WTC11 (cell line): ENCODE measurements around the gene RANBP9. TPM values are rescaled to one million over a fixed set of nuclear protein-coding genes. Genes with fewer than 3 reads are reported as not detected.

Experiments
- CBFB ChIP-seq: sonication (generic); formaldehyde crosslinking; IDR thresholded peaks from 2 replicates; pipeline ENCODE4 v1.8.1; 2022; ENCODE audit warnings: mild to moderate bottlenecking, low read depth, missing genetic modification reagents
- EMX1 ChIP-seq: fragments of 250-450 bp; sonication (Bioruptor Pico); IDR thresholded peaks from 2 replicates; pipeline ENCODE4 v1.8.0; 2021; ENCODE audit warnings: mild to moderate bottlenecking
- FOXJ3 ChIP-seq: sonication (generic); formaldehyde crosslinking; IDR thresholded peaks from 2 replicates; pipeline ENCODE4 v1.9.0; 2021; ENCODE audit warnings: missing genetic modification reagents, mild to moderate bottlenecking, borderline replicate concordance
- GTF2I ChIP-seq: fragments of 250-450 bp; sonication (Bioruptor Pico); conservative IDR thresholded peaks from 2 replicates; pipeline ENCODE4 v1.4.0; 2021; ENCODE audit warnings: mild to moderate bottlenecking
- HMGA2 ChIP-seq: fragments of 250-450 bp; sonication (Bioruptor Pico); IDR thresholded peaks from 2 replicates; pipeline ENCODE4 v1.4.0; 2021; ENCODE audit warnings: mild to moderate bottlenecking, moderate library complexity
- NR2C2 ChIP-seq: sonication (generic); formaldehyde crosslinking; IDR thresholded peaks from 2 replicates; pipeline ENCODE4 v1.8.0; 2022; ENCODE audit warnings: mild to moderate bottlenecking, missing genetic modification reagents
- NR3C1 ChIP-seq: sonication (generic); formaldehyde crosslinking; conservative IDR thresholded peaks from 2 replicates; pipeline ENCODE4 v1.8.1; 2023; ENCODE audit warnings: low read depth, mild to moderate bottlenecking, missing genetic modification reagents
- OVOL2 ChIP-seq: fragments of 250-450 bp; sonication (Bioruptor Pico); IDR thresholded peaks from 2 replicates; pipeline ENCODE4 v1.9.0; 2021; ENCODE audit warnings: mild to moderate bottlenecking, borderline replicate concordance
- PRRX2 ChIP-seq: fragments of 250-450 bp; sonication (Bioruptor Pico); IDR thresholded peaks from 2 replicates; pipeline ENCODE4 v1.8.0; 2021; ENCODE audit warnings: mild to moderate bottlenecking
- SMAD3 ChIP-seq: sonication (generic); formaldehyde crosslinking; IDR thresholded peaks from 2 replicates; pipeline ENCODE4 v1.8.0; 2022; ENCODE audit warnings: missing genetic modification reagents, mild to moderate bottlenecking, borderline replicate concordance
- SOX15 ChIP-seq: fragments of 250-450 bp; sonication (Bioruptor Pico); IDR thresholded peaks from 2 replicates; pipeline ENCODE4 v1.9.0; 2021; ENCODE audit warnings: mild to moderate bottlenecking
- SP1 ChIP-seq: sonication (generic); formaldehyde crosslinking; conservative IDR thresholded peaks from 2 replicates; pipeline ENCODE4 v1.8.1; 2022; ENCODE audit warnings: missing genetic modification reagents
- ZBTB21 ChIP-seq: sonication (generic); formaldehyde crosslinking; IDR thresholded peaks from 2 replicates; pipeline ENCODE4 v1.8.1; 2023; ENCODE audit warnings: mild to moderate bottlenecking, missing genetic modification reagents, borderline replicate concordance
- ZNF232 ChIP-seq: sonication (generic); formaldehyde crosslinking; IDR thresholded peaks from 2 replicates; pipeline ENCODE4 v1.8.0; 2022; ENCODE audit warnings: mild to moderate bottlenecking, missing genetic modification reagents
- ZNF263 ChIP-seq: sonication (generic); formaldehyde crosslinking; IDR thresholded peaks from 2 replicates; pipeline ENCODE4 v1.8.1; 2022; ENCODE audit warnings: low read depth, mild to moderate bottlenecking, moderate library complexity, missing genetic modification reagents
- ZNF317 ChIP-seq: sonication (generic); formaldehyde crosslinking; IDR thresholded peaks from 2 replicates; pipeline ENCODE4 v1.8.1; 2023; ENCODE audit warnings: low read depth, mild to moderate bottlenecking, moderate library complexity, missing genetic modification reagents, borderline replicate concordance
- ZNF396 ChIP-seq: fragments of 250-450 bp; sonication (Bioruptor Pico); IDR thresholded peaks from 2 replicates; pipeline ENCODE4 v1.8.0; 2021; ENCODE audit warnings: mild to moderate bottlenecking, moderate library complexity, borderline replicate concordance
- ZNF416 ChIP-seq: fragments of 250-450 bp; sonication (Bioruptor Pico); IDR thresholded peaks from 2 replicates; pipeline ENCODE4 v1.9.0; 2021; ENCODE audit warnings: mild to moderate bottlenecking, inconsistent platforms
- total RNA-seq: library from RNA; stranded (reverse); gene quantifications from 3 replicates; pipeline ENCODE4 v1.2.3, GENCODE V29; 2021
- TF ChIP-seq, protein P1 (sequence below): sonication (generic); formaldehyde crosslinking; IDR thresholded peaks from 2 replicates; pipeline ENCODE4 v1.8.0; 2022; ENCODE audit warnings: mild to moderate bottlenecking, missing genetic modification reagents
- TF ChIP-seq, protein P2 (sequence below): sonication (generic); formaldehyde crosslinking; conservative IDR thresholded peaks from 2 replicates; pipeline ENCODE4 v1.8.1; 2022; ENCODE audit warnings: mild to moderate bottlenecking, missing genetic modification reagents
- TF ChIP-seq, protein P3 (sequence below): fragments of 250-450 bp; sonication (Bioruptor Pico); IDR thresholded peaks from 2 replicates; pipeline ENCODE4 v1.9.0; 2021; ENCODE audit warnings: moderate library complexity, mild to moderate bottlenecking, inconsistent platforms, borderline replicate concordance
- TF ChIP-seq, protein P4 (sequence below): sonication (generic); formaldehyde crosslinking; IDR thresholded peaks from 2 replicates; pipeline ENCODE4 v1.8.0; 2023; ENCODE audit warnings: mild to moderate bottlenecking, missing genetic modification reagents
- TF ChIP-seq, protein P5 (sequence below): sonication (generic); formaldehyde crosslinking; IDR thresholded peaks from 2 replicates; pipeline ENCODE4 v1.8.1; 2023; ENCODE audit warnings: mild to moderate bottlenecking, moderate library complexity, missing genetic modification reagents

The RANBP9 gene
- total RNA-seq, 1 experiment from 2014 or later, result 33.4 TPM

DNA sequence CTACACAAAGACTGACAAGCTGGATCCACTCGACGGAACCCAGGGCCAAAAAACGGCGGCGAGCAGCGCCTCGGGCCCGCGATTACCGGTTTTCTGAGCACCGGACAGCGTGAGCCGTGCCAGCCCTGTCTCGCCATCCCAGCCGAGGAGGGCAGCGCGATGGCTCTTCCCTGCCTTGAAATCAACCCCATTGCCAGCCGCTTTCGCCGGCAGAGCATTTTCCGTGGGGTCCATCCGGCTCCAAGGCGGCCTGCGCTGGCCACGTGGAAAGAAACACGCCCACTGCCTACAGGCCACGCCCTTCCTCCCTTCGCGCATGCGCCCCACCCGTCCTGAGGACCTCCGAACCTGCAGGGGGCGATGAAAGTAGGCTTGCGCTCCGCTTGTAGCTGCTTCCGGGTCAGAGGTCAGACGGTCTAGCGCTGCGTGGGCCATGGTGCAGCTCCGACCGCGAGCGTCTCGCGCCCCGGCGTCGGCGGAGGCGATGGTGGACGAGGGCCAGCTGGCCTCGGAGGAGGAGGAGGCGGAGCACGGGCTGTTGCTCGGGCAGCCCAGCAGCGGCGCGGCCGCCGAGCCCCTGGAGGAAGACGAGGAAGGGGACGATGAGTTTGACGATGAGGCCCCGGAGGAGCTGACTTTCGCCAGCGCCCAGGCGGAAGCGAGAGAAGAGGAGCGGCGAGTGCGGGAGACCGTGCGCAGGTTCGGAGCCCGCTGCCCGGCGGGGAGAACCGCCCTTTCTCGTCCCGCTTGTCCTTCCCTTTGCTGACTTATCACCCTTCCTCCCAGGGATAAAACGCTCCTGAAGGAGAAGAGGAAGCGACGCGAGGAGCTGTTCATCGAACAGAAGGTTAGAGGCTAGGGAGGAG lies 96.5 kb downstream of the RANBP9 start, which contains the start of gene NOL7 (continued):
- TF ChIP-seq ZNF232 (CRISPR knock-in tag) (peak; percentile 73), SOX15 (CRISPR knock-in tag) (no peak), ZNF416 (CRISPR knock-in tag) (0 out of 2 replicates have a peak, but pooled peaks have one; percentile 49), ZNF263 (no peak; the same call in 1 of the 2 replicates), NR3C1 (CRISPR knock-in tag) (no peak), FOXJ3 (CRISPR knock-in tag) (no peak), HMGA2 (no peak), CBFB (CRISPR knock-in tag) (no peak; the same call in none of the 2 replicates), EMX1 (CRISPR knock-in tag) (no peak; the same call in 1 of the 2 replicates), GTF2I (CRISPR knock-in tag) (no peak), ZBTB21 (no peak; the same call in 1 of the 2 replicates), PRRX2 (CRISPR knock-in tag) (peak; percentile 17), SP1 (CRISPR knock-in tag) (peak; percentile 98), ZNF396 (CRISPR knock-in tag) (no peak), SMAD3 (CRISPR knock-in tag) (peak; percentile 86; the same call in 1 of the 2 replicates), ZNF317 (CRISPR knock-in tag) (no peak), NR2C2 (CRISPR knock-in tag) (peak; percentile 100), OVOL2 (CRISPR knock-in tag) (0 out of 2 replicates have a peak, but pooled peaks have one; percentile 11)
- TF ChIP-seq, protein P1, sequence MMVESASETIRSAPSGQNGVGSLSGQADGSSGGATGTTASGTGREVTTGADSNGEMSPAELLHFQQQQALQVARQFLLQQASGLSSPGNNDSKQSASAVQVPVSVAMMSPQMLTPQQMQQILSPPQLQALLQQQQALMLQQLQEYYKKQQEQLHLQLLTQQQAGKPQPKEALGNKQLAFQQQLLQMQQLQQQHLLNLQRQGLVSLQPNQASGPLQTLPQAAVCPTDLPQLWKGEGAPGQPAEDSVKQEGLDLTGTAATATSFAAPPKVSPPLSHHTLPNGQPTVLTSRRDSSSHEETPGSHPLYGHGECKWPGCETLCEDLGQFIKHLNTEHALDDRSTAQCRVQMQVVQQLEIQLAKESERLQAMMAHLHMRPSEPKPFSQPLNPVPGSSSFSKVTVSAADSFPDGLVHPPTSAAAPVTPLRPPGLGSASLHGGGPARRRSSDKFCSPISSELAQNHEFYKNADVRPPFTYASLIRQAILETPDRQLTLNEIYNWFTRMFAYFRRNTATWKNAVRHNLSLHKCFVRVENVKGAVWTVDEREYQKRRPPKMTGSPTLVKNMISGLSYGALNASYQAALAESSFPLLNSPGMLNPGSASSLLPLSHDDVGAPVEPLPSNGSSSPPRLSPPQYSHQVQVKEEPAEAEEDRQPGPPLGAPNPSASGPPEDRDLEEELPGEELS, result peak; percentile 89
- TF ChIP-seq, protein P2, sequence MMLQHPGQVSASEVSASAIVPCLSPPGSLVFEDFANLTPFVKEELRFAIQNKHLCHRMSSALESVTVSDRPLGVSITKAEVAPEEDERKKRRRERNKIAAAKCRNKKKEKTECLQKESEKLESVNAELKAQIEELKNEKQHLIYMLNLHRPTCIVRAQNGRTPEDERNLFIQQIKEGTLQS, result 0 out of 2 replicates have a peak, but pooled peaks have one; percentile 36
- TF ChIP-seq, protein P3, sequence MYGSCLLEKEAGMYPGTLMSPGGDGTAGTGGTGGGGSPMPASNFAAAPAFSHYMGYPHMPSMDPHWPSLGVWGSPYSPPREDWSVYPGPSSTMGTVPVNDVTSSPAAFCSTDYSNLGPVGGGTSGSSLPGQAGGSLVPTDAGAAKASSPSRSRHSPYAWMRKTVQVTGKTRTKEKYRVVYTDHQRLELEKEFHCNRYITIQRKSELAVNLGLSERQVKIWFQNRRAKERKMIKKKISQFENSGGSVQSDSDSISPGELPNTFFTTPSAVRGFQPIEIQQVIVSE (CRISPR knock-in tag), result no peak
- TF ChIP-seq, protein P4, sequence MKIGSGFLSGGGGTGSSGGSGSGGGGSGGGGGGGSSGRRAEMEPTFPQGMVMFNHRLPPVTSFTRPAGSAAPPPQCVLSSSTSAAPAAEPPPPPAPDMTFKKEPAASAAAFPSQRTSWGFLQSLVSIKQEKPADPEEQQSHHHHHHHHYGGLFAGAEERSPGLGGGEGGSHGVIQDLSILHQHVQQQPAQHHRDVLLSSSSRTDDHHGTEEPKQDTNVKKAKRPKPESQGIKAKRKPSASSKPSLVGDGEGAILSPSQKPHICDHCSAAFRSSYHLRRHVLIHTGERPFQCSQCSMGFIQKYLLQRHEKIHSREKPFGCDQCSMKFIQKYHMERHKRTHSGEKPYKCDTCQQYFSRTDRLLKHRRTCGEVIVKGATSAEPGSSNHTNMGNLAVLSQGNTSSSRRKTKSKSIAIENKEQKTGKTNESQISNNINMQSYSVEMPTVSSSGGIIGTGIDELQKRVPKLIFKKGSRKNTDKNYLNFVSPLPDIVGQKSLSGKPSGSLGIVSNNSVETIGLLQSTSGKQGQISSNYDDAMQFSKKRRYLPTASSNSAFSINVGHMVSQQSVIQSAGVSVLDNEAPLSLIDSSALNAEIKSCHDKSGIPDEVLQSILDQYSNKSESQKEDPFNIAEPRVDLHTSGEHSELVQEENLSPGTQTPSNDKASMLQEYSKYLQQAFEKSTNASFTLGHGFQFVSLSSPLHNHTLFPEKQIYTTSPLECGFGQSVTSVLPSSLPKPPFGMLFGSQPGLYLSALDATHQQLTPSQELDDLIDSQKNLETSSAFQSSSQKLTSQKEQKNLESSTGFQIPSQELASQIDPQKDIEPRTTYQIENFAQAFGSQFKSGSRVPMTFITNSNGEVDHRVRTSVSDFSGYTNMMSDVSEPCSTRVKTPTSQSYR (CRISPR knock-in tag), result no peak
- TF ChIP-seq, protein P5, sequence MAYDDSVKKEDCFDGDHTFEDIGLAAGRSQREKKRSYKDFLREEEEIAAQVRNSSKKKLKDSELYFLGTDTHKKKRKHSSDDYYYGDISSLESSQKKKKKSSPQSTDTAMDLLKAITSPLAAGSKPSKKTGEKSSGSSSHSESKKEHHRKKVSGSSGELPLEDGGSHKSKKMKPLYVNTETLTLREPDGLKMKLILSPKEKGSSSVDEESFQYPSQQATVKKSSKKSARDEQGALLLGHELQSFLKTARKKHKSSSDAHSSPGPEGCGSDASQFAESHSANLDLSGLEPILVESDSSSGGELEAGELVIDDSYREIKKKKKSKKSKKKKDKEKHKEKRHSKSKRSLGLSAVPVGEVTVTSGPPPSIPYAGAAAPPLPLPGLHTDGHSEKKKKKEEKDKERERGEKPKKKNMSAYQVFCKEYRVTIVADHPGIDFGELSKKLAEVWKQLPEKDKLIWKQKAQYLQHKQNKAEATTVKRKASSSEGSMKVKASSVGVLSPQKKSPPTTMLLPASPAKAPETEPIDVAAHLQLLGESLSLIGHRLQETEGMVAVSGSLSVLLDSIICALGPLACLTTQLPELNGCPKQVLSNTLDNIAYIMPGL (CRISPR knock-in tag), result peak; percentile 99
